Measurements from ENCODE around the gene ARHGAP36. TPM values are rescaled to one million over a fixed set of nuclear protein-coding genes. Genes with fewer than 3 reads are reported as not detected.

Gene ARHGAP36
- total and polyA plus RNA-seq, 4 donors, result not detected

GRCh38 chrX:131032354-131033230 is 25.6 kb upstream of the ARHGAP36 start:
- H3K4me3 ChIP-seq, result no peak overlapping the region
- peaks cover 3 to 47% (median 21%) of the 10 kb centered on the region in 3 donors for H3K27me3 ChIP-seq (ENCODE audit: control insufficient read depth in 3 of 3, insufficient read depth in 3 of 3, low read length in 2 of 3)
- H3K36me3 ChIP-seq (ENCODE audit: control insufficient read depth in 4 of 4, insufficient read depth in 4 of 4, low read length in 4 of 4), result no peaks in the 10 kb centered on the region
- no peaks in the 10 kb centered on the region for H3K4me1 ChIP-seq (ENCODE audit: control insufficient read depth in 5 of 5, insufficient read depth in 5 of 5, low read length in 5 of 5)
- H3K9ac ChIP-seq (ENCODE audit: insufficient read depth in 1 of 2, low read length in 2 of 2), result no peak overlapping the region
- no peaks in the 10 kb centered on the region for H3K9me3 ChIP-seq (ENCODE audit: control insufficient read depth in 4 of 4, insufficient read depth in 3 of 4, low read length in 3 of 4)
- WGBS, 2 donors, result 56 to 77% methylated on average over 2 of the region's 2 CpGs
- TF ChIP-seq, protein P1, sequence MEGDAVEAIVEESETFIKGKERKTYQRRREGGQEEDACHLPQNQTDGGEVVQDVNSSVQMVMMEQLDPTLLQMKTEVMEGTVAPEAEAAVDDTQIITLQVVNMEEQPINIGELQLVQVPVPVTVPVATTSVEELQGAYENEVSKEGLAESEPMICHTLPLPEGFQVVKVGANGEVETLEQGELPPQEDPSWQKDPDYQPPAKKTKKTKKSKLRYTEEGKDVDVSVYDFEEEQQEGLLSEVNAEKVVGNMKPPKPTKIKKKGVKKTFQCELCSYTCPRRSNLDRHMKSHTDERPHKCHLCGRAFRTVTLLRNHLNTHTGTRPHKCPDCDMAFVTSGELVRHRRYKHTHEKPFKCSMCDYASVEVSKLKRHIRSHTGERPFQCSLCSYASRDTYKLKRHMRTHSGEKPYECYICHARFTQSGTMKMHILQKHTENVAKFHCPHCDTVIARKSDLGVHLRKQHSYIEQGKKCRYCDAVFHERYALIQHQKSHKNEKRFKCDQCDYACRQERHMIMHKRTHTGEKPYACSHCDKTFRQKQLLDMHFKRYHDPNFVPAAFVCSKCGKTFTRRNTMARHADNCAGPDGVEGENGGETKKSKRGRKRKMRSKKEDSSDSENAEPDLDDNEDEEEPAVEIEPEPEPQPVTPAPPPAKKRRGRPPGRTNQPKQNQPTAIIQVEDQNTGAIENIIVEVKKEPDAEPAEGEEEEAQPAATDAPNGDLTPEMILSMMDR (IDR thresholded peaks at IDR 0.05; ENCODE audit: control extremely low read depth, extremely low read depth), result no peak
- no peak for ATAC-seq (ENCODE audit: insufficient read depth, low FRiP score)
- DNase-seq, result no peak
- H3K27ac ChIP-seq (ENCODE audit: low read depth in 1 of 2, low read length in 1 of 2), result no peak overlapping the region

GRCh38 chrX:131034063-131034462 is 24.1 kb upstream of the ARHGAP36 start:
- DNase-seq, result no peak
- WGBS, 2 donors, result 71 to 89% methylated on average over 7 of the region's 7 CpGs
- TF ChIP-seq, protein P1 (IDR thresholded peaks at IDR 0.05; ENCODE audit: control extremely low read depth, extremely low read depth), result no peak
- Histone ChIP-seq H3K4me3 (no peak overlapping the region), H3K9ac (ENCODE audit: insufficient read depth in 1 of 2, low read length in 2 of 2) (no peak overlapping the region), H3K27ac (ENCODE audit: low read depth in 1 of 2, low read length in 1 of 2) (no peak overlapping the region), H3K27me3 (ENCODE audit: control insufficient read depth in 3 of 3, insufficient read depth in 3 of 3, low read length in 2 of 3) (peaks cover 3 to 38% (median 19%) of the 10 kb centered on the region in 3 donors), H3K4me1 (ENCODE audit: control insufficient read depth in 5 of 5, insufficient read depth in 5 of 5, low read length in 5 of 5) (no peaks in the 10 kb centered on the region), H3K9me3 (ENCODE audit: control insufficient read depth in 4 of 4, insufficient read depth in 3 of 4, low read length in 3 of 4) (no peaks in the 10 kb centered on the region), H3K36me3 (ENCODE audit: control insufficient read depth in 4 of 4, insufficient read depth in 4 of 4, low read length in 4 of 4) (no peaks in the 10 kb centered on the region)
- ATAC-seq (ENCODE audit: insufficient read depth, low FRiP score), result no peak

DNA sequence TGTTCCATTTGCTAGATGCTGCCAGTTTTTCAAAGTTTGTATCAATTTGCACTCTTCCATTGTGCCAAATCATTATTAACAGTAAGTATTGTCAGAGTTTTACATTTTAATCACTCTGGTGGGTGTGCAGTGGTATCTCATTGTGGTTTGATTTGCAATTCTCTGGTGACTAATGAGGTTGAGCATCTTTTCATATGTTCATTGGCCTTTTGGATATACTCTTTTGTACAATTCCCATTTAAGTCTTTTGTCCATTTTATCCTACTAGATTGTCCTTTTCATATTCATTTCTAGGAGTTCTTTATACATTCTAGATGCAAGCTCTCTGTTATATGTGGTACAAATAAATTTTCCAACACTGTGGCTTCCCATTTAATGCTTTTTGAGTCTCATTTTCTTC is 17.4 kb upstream of the ARHGAP36 start:
- TF ChIP-seq, protein P1 (IDR thresholded peaks at IDR 0.05; ENCODE audit: control extremely low read depth, extremely low read depth), result no peak
- peaks cover 10 to 50% (median 13%) of the 10 kb centered on the region in 3 donors for H3K27me3 ChIP-seq (ENCODE audit: control insufficient read depth in 3 of 3, insufficient read depth in 3 of 3, low read length in 2 of 3)
- no peak overlapping the region for H3K9ac ChIP-seq (ENCODE audit: insufficient read depth in 1 of 2, low read length in 2 of 2)
- no peak overlapping the region for H3K4me3 ChIP-seq
- H3K36me3 ChIP-seq (ENCODE audit: control insufficient read depth in 4 of 4, insufficient read depth in 4 of 4, low read length in 4 of 4), result no peaks in the 10 kb centered on the region
- ATAC-seq (ENCODE audit: insufficient read depth, low FRiP score) (no peak), DNase-seq (no peak)
- H3K9me3 ChIP-seq (ENCODE audit: control insufficient read depth in 4 of 4, insufficient read depth in 3 of 4, low read length in 3 of 4), result peaks cover 0 to 4% (median 0%) of the 10 kb centered on the region in 4 donors
- no peak overlapping the region for H3K27ac ChIP-seq (ENCODE audit: low read depth in 1 of 2, low read length in 1 of 2)
- H3K4me1 ChIP-seq (ENCODE audit: control insufficient read depth in 5 of 5, insufficient read depth in 5 of 5, low read length in 5 of 5), result no peaks in the 10 kb centered on the region
